HepG2 (cell line): ENCODE results near the gene ACTRT2. TPM values are rescaled to one million over a fixed set of nuclear protein-coding genes. Genes with fewer than 3 reads are reported as not detected.

ENCODE experiments used
- ATAC-seq: fragments of 200-7000 bp; cut with Tn5 transposase; 3 replicates; pipeline ENCODE4 v1.9.1; 2020; ENCODE audit warnings: mild to moderate bottlenecking, moderate library complexity
- BruUV-seq: library from RNA; stranded (reverse); fragments of 400-500 nt; replicated peaks from 2 replicates; lab custom pipeline; 2021; lab: Mats Ljungman, UMichigan
- CTCF ChIA-PET: fragments of 300-600 bp; formaldehyde crosslinking; extraction: SDS; loops from one replicate; lab custom pipeline; 2021; ENCODE audit warnings: low total read pairs, inconsistent platforms, low intra/inter-chr PET ratio; lab: Yijun Ruan, JAX
- POLR2A ChIA-PET: fragments of 350-600 bp; sonication (Branson Sonifier 250); formaldehyde crosslinking; loops from one replicate; lab custom pipeline; 2020; ENCODE audit warnings: antibody characterized with exemption, inconsistent platforms; lab: Yijun Ruan, JAX
- DNase-seq: peaks from one replicate; pipeline ENCODE4 v3.0.0-alpha.2; 2015; ENCODE audit warnings: low spot score
- FAIRE-seq: peaks from 3 replicates; lab custom pipeline; 2011; peaks lifted over from hg19 to GRCh38; lab: Jason Lieb, UNC
- H2AFZ ChIP-seq: one replicate; pipeline ENCODE4 v1.6.1; 2011; ENCODE audit warnings: low read length, inconsistent platforms
- H3K27ac ChIP-seq: fragments of 300-600 bp; 3 replicates; pipeline ENCODE4 v1.8.0; 2011; ENCODE audit warnings: mixed run types, mild to moderate bottlenecking, mixed read lengths, low read length, inconsistent platforms; ENCODE audit not compliant: insufficient read depth; ENCODE audit errors: extremely low read length
- H3K27me3 ChIP-seq, 2 experiments: fragments of 200-600 bp in 1 of 2; 2 replicates in 1 of 2; 3 replicates in 1 of 2; pipeline versions ENCODE4 v1.6.0 to v1.8.0; 2011; ENCODE audit warnings: low read length in 2 of 2, mild to moderate bottlenecking in 2 of 2, moderate library complexity in 2 of 2, inconsistent platforms in 1 of 2; ENCODE audit not compliant: insufficient read depth in 2 of 2, control insufficient read depth in 1 of 2
- H3K36me3 ChIP-seq, 2 experiments: fragments of 200-600 bp in 1 of 2; replicated peaks in 1 of 2; 2 replicates in 1 of 2; 3 replicates in 1 of 2; pipeline versions ENCODE4 v1.5.1 to v1.8.0; 2011; ENCODE audit warnings: low read length in 2 of 2, inconsistent platforms in 1 of 2; ENCODE audit not compliant: insufficient read depth in 2 of 2, control insufficient read depth in 1 of 2
- H3K4me1 ChIP-seq: 2 replicates; pipeline ENCODE4 v1.5.1; 2012; ENCODE audit warnings: low read length, inconsistent platforms; ENCODE audit not compliant: insufficient read depth
- H3K4me2 ChIP-seq: 2 replicates; pipeline ENCODE4 v1.6.0; 2011; ENCODE audit warnings: low read depth, low read length, inconsistent platforms
- H3K4me3 ChIP-seq, 3 experiments: fragments of 200-600 bp in 1 of 3; sonication (generic), shearing (Covaris generic) in 1 of 3; replicated peaks in 1 of 3; 2 replicates each; pipeline ENCODE4 v1.5.1; 2011 to 2016; ENCODE audit warnings: low read length in 3 of 3, inconsistent platforms in 2 of 3, low read depth in 2 of 3, mild to moderate bottlenecking in 2 of 3, control low read depth in 1 of 3, mixed read lengths in 1 of 3; ENCODE audit not compliant: insufficient read depth in 1 of 3
- H3K79me2 ChIP-seq: one replicate; pipeline ENCODE4 v1.6.1; 2011; ENCODE audit warnings: low read length, inconsistent platforms; ENCODE audit not compliant: insufficient read depth
- H3K9ac ChIP-seq: 2 replicates; pipeline ENCODE4 v1.6.0; 2011; ENCODE audit warnings: mild to moderate bottlenecking, low read depth, low read length, inconsistent platforms; ENCODE audit not compliant: insufficient read depth
- H3K9me3 ChIP-seq: 2 replicates; pipeline ENCODE4 v1.5.1; 2012; ENCODE audit warnings: mild to moderate bottlenecking, low read length
- H4K20me1 ChIP-seq: 2 replicates; pipeline ENCODE4 v1.6.0; 2011; ENCODE audit warnings: inconsistent platforms, mild to moderate bottlenecking, low read length, moderate library complexity; ENCODE audit not compliant: insufficient read depth
- CCAR2 ChIP-seq: fragments of 200-400 bp; formaldehyde crosslinking; optimal IDR thresholded peaks from 2 replicates; pipeline ENCODE3; 2018; ENCODE audit warnings: low read depth, mild to moderate bottlenecking, low read length, moderate library complexity
- CREM ChIP-seq, 2 experiments: sonication (generic) in 1 of 2; formaldehyde crosslinking in 1 of 2; IDR thresholded peaks; 2 replicates each; pipeline versions ENCODE4 v1.4.0 to v1.6.1; 2016 to 2020; ENCODE audit warnings: antibody characterized with exemption in 1 of 2, mild to moderate bottlenecking in 1 of 2, missing genetic modification reagents in 1 of 2
- FOXJ3 ChIP-seq: sonication (generic); formaldehyde crosslinking; IDR thresholded peaks from 2 replicates; pipeline ENCODE4 v1.4.0; 2020; ENCODE audit warnings: missing genetic modification reagents, mild to moderate bottlenecking, borderline replicate concordance
- HOXA5 ChIP-seq: sonication (generic); formaldehyde crosslinking; IDR thresholded peaks from 2 replicates; pipeline ENCODE4 v1.4.0; 2020; ENCODE audit warnings: missing genetic modification reagents
- MTA1 ChIP-seq: sonication (generic); formaldehyde crosslinking; IDR thresholded peaks from 2 replicates; pipeline ENCODE4 v1.4.0; 2020; ENCODE audit warnings: missing genetic modification reagents, mild to moderate bottlenecking, borderline replicate concordance
- NBN ChIP-seq: fragments of 450-650 bp; conservative IDR thresholded peaks from 2 replicates; pipeline ENCODE4 v1.6.1; 2017
- PAX8 ChIP-seq: sonication (generic); formaldehyde crosslinking; IDR thresholded peaks from 2 replicates; pipeline ENCODE4 v1.8.0; 2022; ENCODE audit warnings: mild to moderate bottlenecking, missing genetic modification reagents, borderline replicate concordance
- REL ChIP-seq: sonication (generic); formaldehyde crosslinking; conservative IDR thresholded peaks from 2 replicates; pipeline ENCODE4 v1.8.0; 2022; ENCODE audit warnings: mild to moderate bottlenecking, missing genetic modification reagents, moderate library complexity
- ZBTB42 ChIP-seq: sonication (generic); formaldehyde crosslinking; IDR thresholded peaks from 2 replicates; pipeline ENCODE4 v1.5.0; 2020; ENCODE audit warnings: mild to moderate bottlenecking, missing genetic modification reagents
- ZNF343 ChIP-seq: sonication (generic); formaldehyde crosslinking; IDR thresholded peaks from 2 replicates; pipeline ENCODE4 v1.4.0; 2020; ENCODE audit warnings: mild to moderate bottlenecking, missing genetic modification reagents
- ZNF354B ChIP-seq: sonication (generic); formaldehyde crosslinking; IDR thresholded peaks from 2 replicates; pipeline ENCODE4 v1.8.0; 2022; ENCODE audit warnings: mild to moderate bottlenecking, missing genetic modification reagents
- ZNF382 ChIP-seq: sonication (generic); formaldehyde crosslinking; IDR thresholded peaks from 2 replicates; pipeline ENCODE4 v1.5.0; 2020; ENCODE audit warnings: missing genetic modification reagents, mild to moderate bottlenecking, borderline replicate concordance
- ZNF616 ChIP-seq: sonication (generic); formaldehyde crosslinking; IDR thresholded peaks from 2 replicates; pipeline ENCODE4 v1.5.0; 2020; ENCODE audit warnings: low read depth, mild to moderate bottlenecking, missing genetic modification reagents
- ZSCAN12 ChIP-seq: sonication (generic); formaldehyde crosslinking; IDR thresholded peaks from 2 replicates; pipeline ENCODE4 v1.9.0; 2021; ENCODE audit warnings: mild to moderate bottlenecking, missing genetic modification reagents
- WGBS: methylation state at CpG from one replicate; pipeline ENCODE4 v1.1.6; 2017; ENCODE audit warnings: low lambda C conversion rate; 5-methylcytosine and 5-hydroxymethylcytosine counted together
- in situ Hi-C: cut with HindIII; loops from 2 replicates; pipeline ENCODE4 v1.10.0; 2017; ENCODE audit warnings: low pct_unique_long_range_greater_than_20kb; ENCODE audit not compliant: extremely low pct_ligation_motif_present
- intact Hi-C: fragments of 100-400 bp; cut with micrococcal nuclease; formaldehyde crosslinking; loops from one replicate; pipeline ENCODE4 v1.10.0; 2022; ENCODE audit not compliant: unreplicated experiment
- polyA plus RNA-seq, 8 experiments: library from polyadenylated mRNA; depleted of rRNA in 3 of 8; stranded (reverse) in 7 of 8; unstranded in 1 of 8; fragments of >200 nt; fragmentation: Illumina TruSeq in 4 of 8; extraction: Trizol in 4 of 8; gene quantifications; 2 replicates each; pipeline versions ENCODE4 v1.2.1 to v1.2.3, GENCODE V29; 2011 to 2016; ENCODE audit warnings: low read depth in 4 of 8, missing spikeins in 1 of 8, mixed read lengths in 1 of 8; ENCODE audit not compliant: insufficient read depth in 1 of 8
- total RNA-seq, 5 experiments: library from RNA; depleted of rRNA; stranded (reverse); fragments of >200 nt; fragmentation: Illumina TruSeq; extraction: Trizol; gene quantifications; 2 replicates each; pipeline ENCODE4 v1.2.3, GENCODE V29; 2016; ENCODE audit warnings: low read depth in 1 of 5
- TF ChIP-seq, protein P1 (sequence below): sonication (generic); formaldehyde crosslinking; conservative IDR thresholded peaks from 2 replicates; pipeline ENCODE4 v1.4.0; 2020; ENCODE audit warnings: missing genetic modification reagents

ACTRT2 gene
- total and polyA plus RNA-seq, 2 of the 13 experiments (the other 11 are each of a cell fraction or from before 2014, with no cell fraction given) = not detected

DNA sequence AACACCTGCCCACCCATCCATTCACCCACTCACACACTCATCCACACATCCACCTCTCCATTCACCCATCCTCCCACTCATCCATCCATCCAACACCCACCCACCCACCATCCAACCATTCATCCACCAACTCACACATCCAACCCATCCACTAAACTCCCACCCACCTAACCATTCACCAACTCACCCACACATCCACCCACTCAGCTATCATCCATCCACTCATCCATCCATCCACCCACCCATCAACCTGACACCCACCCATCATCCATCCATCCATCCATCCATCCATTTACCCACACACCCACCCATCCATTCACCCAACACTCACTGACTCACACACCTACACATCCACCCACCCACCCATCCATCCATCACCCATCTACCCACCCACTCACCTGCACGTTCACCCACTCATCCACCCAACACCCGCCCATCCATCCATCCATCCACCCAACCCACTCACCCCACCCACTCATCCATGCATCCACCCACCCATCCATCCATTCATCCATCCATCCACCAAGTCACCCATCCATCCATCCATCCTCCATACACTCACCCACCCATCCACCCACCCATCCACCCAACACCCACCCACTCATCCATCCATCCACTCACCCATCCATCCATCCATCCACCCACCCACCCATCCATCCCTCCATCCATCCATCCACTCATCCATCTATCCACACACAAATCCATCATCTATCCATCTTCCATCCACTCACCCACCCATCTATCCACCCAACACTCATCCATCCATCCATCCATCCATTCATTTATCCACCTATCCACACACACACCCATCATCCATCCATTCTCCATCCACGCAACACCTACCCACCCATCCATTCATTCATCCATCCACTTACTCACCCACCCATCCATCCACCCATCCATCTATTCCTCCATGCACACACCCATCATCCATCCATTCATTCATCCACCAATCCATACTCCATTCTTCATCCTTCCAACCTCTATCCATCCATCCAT is 30.3 kb downstream of the ACTRT2 start:
- FAIRE-seq (no peak), DNase-seq (no peak), ATAC-seq (no peak)
- Histone ChIP-seq H3K4me3 (no peak overlapping the region), H2AFZ (no peak overlapping the region), H3K27me3 (peaks cover 0 to 15% of the 10 kb centered on the region in 2 experiments; a peak in 2 of 5 replicates), H3K4me2 (no peak overlapping the region), H3K79me2 (no peaks in the 10 kb centered on the region), H3K4me1 (no peaks in the 10 kb centered on the region), H3K9ac (no peak overlapping the region), H4K20me1 (no peaks in the 10 kb centered on the region), H3K27ac (no peak overlapping the region), H3K36me3 (no peaks in the 10 kb centered on the region)
- in situ Hi-C loops = loop anchor here (25.0 kb wide), 1 partner anchor 236 kb away; no protein-coding TSS in a partner anchor
- CTCF ChIA-PET = no interaction called here
- no TSS peak for BruUV-seq
- no peak for TF ChIP-seq NBN
- TF ChIP-seq FOXJ3 = no peak
- no peak for TF ChIP-seq HOXA5 (CRISPR knock-in tag)
- no peak for TF ChIP-seq ZBTB42 (CRISPR knock-in tag)
- no peak for TF ChIP-seq ZNF354B (CRISPR knock-in tag)
- no peak for TF ChIP-seq CREM (IDR thresholded peaks at IDR 0.05)
- TF ChIP-seq CREM (CRISPR knock-in tag; IDR thresholded peaks at IDR 0.05) = no peak
- TF ChIP-seq, protein P1, sequence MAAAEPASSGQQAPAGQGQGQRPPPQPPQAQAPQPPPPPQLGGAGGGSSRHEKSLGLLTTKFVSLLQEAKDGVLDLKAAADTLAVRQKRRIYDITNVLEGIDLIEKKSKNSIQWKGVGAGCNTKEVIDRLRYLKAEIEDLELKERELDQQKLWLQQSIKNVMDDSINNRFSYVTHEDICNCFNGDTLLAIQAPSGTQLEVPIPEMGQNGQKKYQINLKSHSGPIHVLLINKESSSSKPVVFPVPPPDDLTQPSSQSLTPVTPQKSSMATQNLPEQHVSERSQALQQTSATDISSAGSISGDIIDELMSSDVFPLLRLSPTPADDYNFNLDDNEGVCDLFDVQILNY = no peak
- no peak for TF ChIP-seq CCAR2
- TF ChIP-seq ZSCAN12 (CRISPR knock-in tag) = no peak
- TF ChIP-seq MTA1 = no peak
- no peak for TF ChIP-seq REL (CRISPR knock-in tag)
- no peak for TF ChIP-seq PAX8
- TF ChIP-seq ZNF382 = no peak
- no peak for TF ChIP-seq ZNF616 (CRISPR knock-in tag)
- TF ChIP-seq ZNF343 (CRISPR knock-in tag) = no peak
- TF ChIP-seq, all 625 proteins: peak for 0
- no peaks in the 10 kb centered on the region for H3K9me3 ChIP-seq
- POLR2A ChIA-PET = no interaction called here
- intact Hi-C loops = no loop called here
- 18% methylated on average over 3 of the region's 3 CpGs for WGBS
